Type B pancreatic cell (in vitro differentiated cells): ENCODE data around the gene CENPP. TPM values are rescaled to one million over a fixed set of nuclear protein-coding genes. Genes with fewer than 3 reads are reported as not detected.

Source experiments
- DNase-seq: peaks from one replicate; pipeline ENCODE4 v3.0.0; 2021; ENCODE audit warnings: mixed read lengths; ENCODE audit not compliant: unreplicated experiment; ENCODE audit errors: extremely low spot score
- H3K27ac Mint-ChIP-seq: 2 replicates; pipeline ENCODE4 v1.8.0; 2021; ENCODE audit warnings: mild to moderate bottlenecking, mixed read lengths
- H3K27me3 Mint-ChIP-seq: 2 replicates; pipeline ENCODE4 v1.8.0; 2021; ENCODE audit warnings: mixed read lengths
- H3K36me3 Mint-ChIP-seq: 2 replicates; pipeline ENCODE4 v1.8.0; 2021; ENCODE audit warnings: mixed read lengths
- H3K4me1 Mint-ChIP-seq: one replicate; pipeline ENCODE4 v1.8.0; 2021; ENCODE audit warnings: mixed read lengths; ENCODE audit not compliant: unreplicated experiment
- H3K4me3 Mint-ChIP-seq: 2 replicates; pipeline ENCODE4 v1.8.0; 2021; ENCODE audit warnings: mild to moderate bottlenecking, mixed read lengths
- H3K9me3 Mint-ChIP-seq: 2 replicates; pipeline ENCODE4 v1.8.0; 2021; ENCODE audit warnings: mixed read lengths
- total RNA-seq: library from RNA; stranded (reverse); gene quantifications from 2 replicates; pipeline ENCODE4 v1.2.1, GENCODE V29; 2021; ENCODE audit warnings: low replicate concordance
- TF ChIP-seq, protein P1 (sequence below): fragments of 200-600 bp; sonication (generic); conservative IDR thresholded peaks from 2 replicates; pipeline ENCODE4 v1.5.0; 2021; ENCODE audit warnings: antibody characterized with exemption, mild to moderate bottlenecking

Gene CENPP
- total RNA-seq, 1 donor from 2014 or later = 7.6 TPM

DNA sequence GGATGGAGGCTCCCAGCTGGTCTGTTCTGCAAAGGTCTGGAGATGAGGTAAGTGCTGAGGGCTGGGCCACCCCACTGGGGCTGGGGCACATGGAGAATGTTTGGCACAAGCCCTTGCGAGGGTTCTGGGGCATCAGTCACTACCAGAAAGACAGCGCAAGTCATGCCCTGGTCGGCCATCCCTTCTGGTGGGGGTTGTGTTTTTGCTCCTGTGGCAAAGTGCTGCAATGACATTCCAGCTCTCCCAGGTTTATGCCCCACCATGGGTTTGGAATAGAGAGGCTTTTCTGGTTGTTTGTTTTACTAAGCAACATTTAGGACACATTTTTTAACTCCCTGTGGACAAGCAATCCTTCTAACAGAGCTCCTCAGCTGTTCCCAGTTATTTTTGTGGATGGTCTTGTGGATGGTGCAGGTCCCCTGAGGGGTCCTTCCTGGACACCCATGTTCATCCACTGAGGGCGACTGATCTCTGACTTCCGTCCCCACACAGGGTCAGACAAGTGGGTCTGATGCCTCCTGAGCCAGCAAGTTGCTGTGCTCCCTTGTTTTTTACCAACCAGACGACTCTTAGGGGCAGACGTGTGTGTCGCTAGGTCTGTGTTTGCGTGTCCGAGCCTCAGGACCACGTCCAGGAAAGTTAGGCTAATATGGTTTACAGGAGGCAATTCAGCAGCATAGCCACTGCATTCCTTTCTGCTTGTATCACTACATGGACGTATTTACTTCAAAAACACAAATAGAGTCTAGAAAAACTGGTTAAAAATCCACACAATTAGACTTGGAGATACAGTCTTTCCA is 274.9 kb downstream of the CENPP start:
- peaks cover 7% of the 10 kb centered on the region for H3K9me3 Mint-ChIP-seq
- no peak for DNase-seq
- no peaks in the 10 kb centered on the region for H3K27me3 Mint-ChIP-seq
- peaks cover 13% of the 10 kb centered on the region for H3K4me1 Mint-ChIP-seq
- peak overlapping the region; percentile 38 for H3K27ac Mint-ChIP-seq
- H3K4me3 Mint-ChIP-seq = no peak overlapping the region
- TF ChIP-seq, protein P1, sequence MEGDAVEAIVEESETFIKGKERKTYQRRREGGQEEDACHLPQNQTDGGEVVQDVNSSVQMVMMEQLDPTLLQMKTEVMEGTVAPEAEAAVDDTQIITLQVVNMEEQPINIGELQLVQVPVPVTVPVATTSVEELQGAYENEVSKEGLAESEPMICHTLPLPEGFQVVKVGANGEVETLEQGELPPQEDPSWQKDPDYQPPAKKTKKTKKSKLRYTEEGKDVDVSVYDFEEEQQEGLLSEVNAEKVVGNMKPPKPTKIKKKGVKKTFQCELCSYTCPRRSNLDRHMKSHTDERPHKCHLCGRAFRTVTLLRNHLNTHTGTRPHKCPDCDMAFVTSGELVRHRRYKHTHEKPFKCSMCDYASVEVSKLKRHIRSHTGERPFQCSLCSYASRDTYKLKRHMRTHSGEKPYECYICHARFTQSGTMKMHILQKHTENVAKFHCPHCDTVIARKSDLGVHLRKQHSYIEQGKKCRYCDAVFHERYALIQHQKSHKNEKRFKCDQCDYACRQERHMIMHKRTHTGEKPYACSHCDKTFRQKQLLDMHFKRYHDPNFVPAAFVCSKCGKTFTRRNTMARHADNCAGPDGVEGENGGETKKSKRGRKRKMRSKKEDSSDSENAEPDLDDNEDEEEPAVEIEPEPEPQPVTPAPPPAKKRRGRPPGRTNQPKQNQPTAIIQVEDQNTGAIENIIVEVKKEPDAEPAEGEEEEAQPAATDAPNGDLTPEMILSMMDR = no peak
- peaks cover 6% of the 10 kb centered on the region for H3K36me3 Mint-ChIP-seq

- Mint-ChIP-seq H3K36me3 (peaks cover 6% of the 10 kb centered on the region), H3K4me3 (no peak overlapping the region), H3K4me1 (peaks cover 13% of the 10 kb centered on the region), H3K27ac (no peak overlapping the region), H3K27me3 (no peaks in the 10 kb centered on the region), H3K9me3 (peaks cover 7% of the 10 kb centered on the region)
- TF ChIP-seq, protein P1 = no peak
- no peak for DNase-seq
Observed at GRCh38 chr9:92601451-92601850, 275.7 kb downstream of the CENPP start.

GRCh38 chr9:92602413-92602812 is 276.7 kb downstream of the CENPP start:
- no peaks in the 10 kb centered on the region for H3K27me3 Mint-ChIP-seq
- no peak overlapping the region for H3K4me3 Mint-ChIP-seq
- H3K9me3 Mint-ChIP-seq = peaks cover 7% of the 10 kb centered on the region
- TF ChIP-seq, protein P1 = no peak
- peaks cover 18% of the 10 kb centered on the region for H3K4me1 Mint-ChIP-seq
- no peak for DNase-seq
- H3K27ac Mint-ChIP-seq = no peak overlapping the region
- peaks cover 6% of the 10 kb centered on the region for H3K36me3 Mint-ChIP-seq

GRCh38 chr9:92603100-92603499 is 277.3 kb downstream of the CENPP start:
- H3K27ac Mint-ChIP-seq = no peak overlapping the region

GRCh38 chr9:92603990-92604389 is 278.2 kb downstream of the CENPP start:
- no peak for DNase-seq
- TF ChIP-seq, protein P1 = no peak
- peaks cover 6% of the 10 kb centered on the region for H3K36me3 Mint-ChIP-seq
- H3K4me1 Mint-ChIP-seq = peaks cover 22% of the 10 kb centered on the region
- no peak overlapping the region for H3K4me3 Mint-ChIP-seq
- H3K27me3 Mint-ChIP-seq = no peaks in the 10 kb centered on the region
- H3K9me3 Mint-ChIP-seq = peaks cover 7% of the 10 kb centered on the region
- no peak overlapping the region for H3K27ac Mint-ChIP-seq

More at GRCh38 chr9:92603100-92603499, 277.3 kb downstream of the CENPP start:
- Mint-ChIP-seq H3K36me3 (peaks cover 6% of the 10 kb centered on the region), H3K9me3 (peaks cover 7% of the 10 kb centered on the region), H3K4me3 (no peak overlapping the region), H3K27me3 (no peaks in the 10 kb centered on the region), H3K4me1 (peaks cover 21% of the 10 kb centered on the region)
- DNase-seq = no peak
- TF ChIP-seq, protein P1 = no peak
